WTC11 (cell line): ENCODE results near the gene JMJD8. TPM values are rescaled to one million over a fixed set of nuclear protein-coding genes. Genes with fewer than 3 reads are reported as not detected.

Experiments
- ATAC-seq: fragments of 200-7000 bp; cut with Tn5 transposase; 2 replicates; pipeline ENCODE4 v1.10.0; 2021; ENCODE audit warnings: mild to moderate bottlenecking, moderate library complexity
- CTCF ChIA-PET: fragments of 300-600 bp; sonication (Branson Sonifier 250); formaldehyde crosslinking; loops from one replicate; lab custom pipeline; 2021; ENCODE audit warnings: antibody characterized with exemption; lab: Charles Lee
- POLR2A ChIA-PET: fragments of 350-600 bp; sonication (Branson Sonifier 250); formaldehyde crosslinking; loops from one replicate; lab custom pipeline; 2021; ENCODE audit warnings: antibody characterized with exemption; lab: Charles Lee
- DNase-seq: peaks from one replicate; pipeline ENCODE4 v3.0.0; 2021; ENCODE audit warnings: low spot score
- H3K27ac Mint-ChIP-seq: 2 replicates; pipeline ENCODE4 v1.8.0; 2021; ENCODE audit warnings: mixed read lengths
- H3K27me3 Mint-ChIP-seq: 2 replicates; pipeline ENCODE4 v1.8.0; 2021; ENCODE audit warnings: low read depth, mild to moderate bottlenecking, moderate library complexity, mixed read lengths
- H3K36me3 Mint-ChIP-seq: 2 replicates; pipeline ENCODE4 v1.8.0; 2021; ENCODE audit warnings: mixed read lengths
- H3K4me1 Mint-ChIP-seq: 2 replicates; pipeline ENCODE4 v1.8.0; 2022; ENCODE audit warnings: mixed read lengths
- H3K4me3 Mint-ChIP-seq: 2 replicates; pipeline ENCODE4 v1.8.0; 2021; ENCODE audit warnings: mild to moderate bottlenecking, moderate library complexity, mixed read lengths
- H3K9me3 Mint-ChIP-seq: 2 replicates; pipeline ENCODE4 v1.8.0; 2021; ENCODE audit warnings: mixed read lengths
- AR ChIP-seq: fragments of 250-450 bp; sonication (Bioruptor Pico); IDR thresholded peaks from 2 replicates; pipeline ENCODE4 v1.9.0; 2021; ENCODE audit warnings: mild to moderate bottlenecking
- ETV6 ChIP-seq: sonication (generic); formaldehyde crosslinking; IDR thresholded peaks from 2 replicates; pipeline ENCODE4 v1.8.1; 2022; ENCODE audit warnings: mild to moderate bottlenecking, missing genetic modification reagents
- FOXP4 ChIP-seq: sonication (generic); formaldehyde crosslinking; IDR thresholded peaks from 2 replicates; pipeline ENCODE4 v1.8.0; 2022; ENCODE audit warnings: mild to moderate bottlenecking, missing genetic modification reagents
- NR2C2 ChIP-seq: sonication (generic); formaldehyde crosslinking; IDR thresholded peaks from 2 replicates; pipeline ENCODE4 v1.8.0; 2022; ENCODE audit warnings: mild to moderate bottlenecking, missing genetic modification reagents
- OVOL2 ChIP-seq: fragments of 250-450 bp; sonication (Bioruptor Pico); IDR thresholded peaks from 2 replicates; pipeline ENCODE4 v1.9.0; 2021; ENCODE audit warnings: mild to moderate bottlenecking, borderline replicate concordance
- PRRX2 ChIP-seq: fragments of 250-450 bp; sonication (Bioruptor Pico); IDR thresholded peaks from 2 replicates; pipeline ENCODE4 v1.8.0; 2021; ENCODE audit warnings: mild to moderate bottlenecking
- RELA ChIP-seq: sonication (generic); formaldehyde crosslinking; IDR thresholded peaks from 2 replicates; pipeline ENCODE4 v1.8.1; 2022; ENCODE audit warnings: missing genetic modification reagents, mild to moderate bottlenecking, borderline replicate concordance
- SP1 ChIP-seq: sonication (generic); formaldehyde crosslinking; conservative IDR thresholded peaks from 2 replicates; pipeline ENCODE4 v1.8.1; 2022; ENCODE audit warnings: missing genetic modification reagents
- TP53 ChIP-seq: sonication (generic); formaldehyde crosslinking; IDR thresholded peaks from 2 replicates; pipeline ENCODE4 v1.8.1; 2023; ENCODE audit warnings: mild to moderate bottlenecking, missing genetic modification reagents
- ZNF671 ChIP-seq: fragments of 250-450 bp; sonication (Bioruptor Pico); IDR thresholded peaks from 2 replicates; pipeline ENCODE4 v1.8.0; 2021; ENCODE audit warnings: mild to moderate bottlenecking
- total RNA-seq: library from RNA; stranded (reverse); gene quantifications from 3 replicates; pipeline ENCODE4 v1.2.3, GENCODE V29; 2021
- TF ChIP-seq, protein P1 (sequence below): sonication (generic); formaldehyde crosslinking; IDR thresholded peaks from 2 replicates; pipeline ENCODE4 v1.8.1; 2023; ENCODE audit warnings: mild to moderate bottlenecking, missing genetic modification reagents, moderate library complexity
- TF ChIP-seq, protein P2 (sequence below): fragments of 200-600 bp; IDR thresholded peaks from 2 replicates; pipeline ENCODE4 v1.8.0; 2022; ENCODE audit warnings: antibody characterized with exemption
- TF ChIP-seq, protein P3 (sequence below): sonication (generic); formaldehyde crosslinking; IDR thresholded peaks from 2 replicates; pipeline ENCODE4 v1.8.1; 2023; ENCODE audit warnings: mild to moderate bottlenecking, missing genetic modification reagents, moderate library complexity
- TF ChIP-seq, protein P4 (sequence below): sonication (generic); formaldehyde crosslinking; IDR thresholded peaks from 2 replicates; pipeline ENCODE4 v1.8.0; 2022; ENCODE audit warnings: mild to moderate bottlenecking, missing genetic modification reagents
- TF ChIP-seq, protein P5 (sequence below): sonication (generic); formaldehyde crosslinking; IDR thresholded peaks from 2 replicates; pipeline ENCODE4 v1.8.0; 2022; ENCODE audit warnings: mild to moderate bottlenecking, missing genetic modification reagents

JMJD8 gene
- total RNA-seq, 1 experiment from 2014 or later, result 61.2 TPM

- TF ChIP-seq AR, result no peak
- TF ChIP-seq TP53 (CRISPR knock-in tag), result 0 out of 2 replicates have a peak, but pooled peaks have one; percentile 47
Observed at GRCh38 chr16:638034-638543, 46.0 kb downstream of the JMJD8 start (continued).

DNA sequence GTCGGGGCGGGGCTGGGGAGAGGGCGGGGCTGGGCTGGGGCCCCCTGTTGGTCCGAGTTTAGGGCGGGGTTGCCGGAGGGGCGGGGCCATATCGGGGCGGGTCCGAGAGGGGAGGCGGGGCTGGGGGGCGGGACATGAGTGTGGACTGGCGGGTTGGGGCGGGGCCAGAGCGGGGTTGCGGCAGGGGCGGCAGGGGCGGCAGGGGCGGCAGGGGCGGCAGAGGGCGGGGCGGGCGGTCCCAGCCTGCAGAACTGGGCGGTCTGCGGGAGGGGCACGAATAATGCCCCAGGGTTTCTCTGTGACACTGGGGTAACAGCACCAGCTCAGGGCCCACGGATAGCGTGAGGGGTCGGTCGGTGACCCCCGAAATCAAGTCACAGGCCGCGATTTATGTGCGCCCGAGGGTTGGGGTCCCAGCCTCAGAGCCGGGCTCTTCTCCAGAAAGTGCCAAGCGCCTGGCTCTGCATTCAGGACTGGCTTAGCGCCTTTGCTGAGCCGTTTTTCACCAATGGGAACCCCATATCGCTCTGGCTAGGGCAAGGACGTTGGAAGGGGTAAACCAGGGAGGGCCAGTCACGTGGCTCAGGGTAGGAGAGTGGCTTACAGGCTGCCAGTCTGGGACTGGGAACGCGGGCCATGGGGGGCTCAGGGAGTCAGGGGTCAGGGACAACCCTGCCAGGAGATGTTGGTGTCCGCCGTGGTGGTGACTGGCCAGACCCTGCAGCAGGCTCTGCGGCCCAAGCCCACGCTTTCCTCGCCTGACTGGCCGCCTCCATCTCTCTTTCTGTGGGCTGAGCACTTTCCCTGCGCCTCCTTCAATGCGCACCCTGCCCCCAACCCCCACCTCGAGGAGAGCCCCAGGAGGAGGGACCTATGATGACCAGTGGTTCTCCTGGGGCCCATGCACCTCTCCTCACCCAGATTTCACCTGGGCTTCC, 46.8 kb downstream of the JMJD8 start:
- ChIA-PET CTCF (interaction anchor here (0.5 to 4.0 kb wide), 17 partner anchors 11 to 284 kb away, joined by 3 to 37 read pairs (median 7); partner anchors contain the start of genes RHBDL1, RHOT2 and WDR90), POLR2A (interaction anchor here (0.8 to 1.5 kb wide), 4 partner anchors 11 to 30 kb away, joined by 3 to 7 read pairs (median 5); partner anchors contain the start of genes RHOT2 and WDR90)
- no peak for TF ChIP-seq TP53 (CRISPR knock-in tag)
- peak; percentile 40 for TF ChIP-seq SP1 (CRISPR knock-in tag)
- TF ChIP-seq, protein P1, sequence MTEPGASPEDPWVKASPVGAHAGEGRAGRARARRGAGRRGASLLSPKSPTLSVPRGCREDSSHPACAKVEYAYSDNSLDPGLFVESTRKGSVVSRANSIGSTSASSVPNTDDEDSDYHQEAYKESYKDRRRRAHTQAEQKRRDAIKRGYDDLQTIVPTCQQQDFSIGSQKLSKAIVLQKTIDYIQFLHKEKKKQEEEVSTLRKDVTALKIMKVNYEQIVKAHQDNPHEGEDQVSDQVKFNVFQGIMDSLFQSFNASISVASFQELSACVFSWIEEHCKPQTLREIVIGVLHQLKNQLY (CRISPR knock-in tag), result no peak
- TF ChIP-seq NR2C2 (CRISPR knock-in tag), result no peak
- no peak for TF ChIP-seq AR
- TF ChIP-seq ZNF671 (CRISPR knock-in tag), result no peak
- TF ChIP-seq PRRX2 (CRISPR knock-in tag), result no peak
- TF ChIP-seq, protein P2, sequence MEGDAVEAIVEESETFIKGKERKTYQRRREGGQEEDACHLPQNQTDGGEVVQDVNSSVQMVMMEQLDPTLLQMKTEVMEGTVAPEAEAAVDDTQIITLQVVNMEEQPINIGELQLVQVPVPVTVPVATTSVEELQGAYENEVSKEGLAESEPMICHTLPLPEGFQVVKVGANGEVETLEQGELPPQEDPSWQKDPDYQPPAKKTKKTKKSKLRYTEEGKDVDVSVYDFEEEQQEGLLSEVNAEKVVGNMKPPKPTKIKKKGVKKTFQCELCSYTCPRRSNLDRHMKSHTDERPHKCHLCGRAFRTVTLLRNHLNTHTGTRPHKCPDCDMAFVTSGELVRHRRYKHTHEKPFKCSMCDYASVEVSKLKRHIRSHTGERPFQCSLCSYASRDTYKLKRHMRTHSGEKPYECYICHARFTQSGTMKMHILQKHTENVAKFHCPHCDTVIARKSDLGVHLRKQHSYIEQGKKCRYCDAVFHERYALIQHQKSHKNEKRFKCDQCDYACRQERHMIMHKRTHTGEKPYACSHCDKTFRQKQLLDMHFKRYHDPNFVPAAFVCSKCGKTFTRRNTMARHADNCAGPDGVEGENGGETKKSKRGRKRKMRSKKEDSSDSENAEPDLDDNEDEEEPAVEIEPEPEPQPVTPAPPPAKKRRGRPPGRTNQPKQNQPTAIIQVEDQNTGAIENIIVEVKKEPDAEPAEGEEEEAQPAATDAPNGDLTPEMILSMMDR, result no peak
- TF ChIP-seq, protein P3, sequence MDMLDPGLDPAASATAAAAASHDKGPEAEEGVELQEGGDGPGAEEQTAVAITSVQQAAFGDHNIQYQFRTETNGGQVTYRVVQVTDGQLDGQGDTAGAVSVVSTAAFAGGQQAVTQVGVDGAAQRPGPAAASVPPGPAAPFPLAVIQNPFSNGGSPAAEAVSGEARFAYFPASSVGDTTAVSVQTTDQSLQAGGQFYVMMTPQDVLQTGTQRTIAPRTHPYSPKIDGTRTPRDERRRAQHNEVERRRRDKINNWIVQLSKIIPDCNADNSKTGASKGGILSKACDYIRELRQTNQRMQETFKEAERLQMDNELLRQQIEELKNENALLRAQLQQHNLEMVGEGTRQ (CRISPR knock-in tag), result peak; percentile 88
- TF ChIP-seq ETV6 (CRISPR knock-in tag), result no peak; the same call in 1 of the 2 replicates
- no peak for TF ChIP-seq OVOL2
- TF ChIP-seq, protein P4, sequence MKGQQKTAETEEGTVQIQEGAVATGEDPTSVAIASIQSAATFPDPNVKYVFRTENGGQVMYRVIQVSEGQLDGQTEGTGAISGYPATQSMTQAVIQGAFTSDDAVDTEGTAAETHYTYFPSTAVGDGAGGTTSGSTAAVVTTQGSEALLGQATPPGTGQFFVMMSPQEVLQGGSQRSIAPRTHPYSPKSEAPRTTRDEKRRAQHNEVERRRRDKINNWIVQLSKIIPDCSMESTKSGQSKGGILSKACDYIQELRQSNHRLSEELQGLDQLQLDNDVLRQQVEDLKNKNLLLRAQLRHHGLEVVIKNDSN (CRISPR knock-in tag), result peak; percentile 87
- TF ChIP-seq FOXP4 (CRISPR knock-in tag), result 0 out of 2 replicates have a peak, but pooled peaks have one; percentile 27
- TF ChIP-seq RELA (CRISPR knock-in tag), result no peak
- TF ChIP-seq, protein P5, sequence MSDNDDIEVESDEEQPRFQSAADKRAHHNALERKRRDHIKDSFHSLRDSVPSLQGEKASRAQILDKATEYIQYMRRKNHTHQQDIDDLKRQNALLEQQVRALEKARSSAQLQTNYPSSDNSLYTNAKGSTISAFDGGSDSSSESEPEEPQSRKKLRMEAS, result peak; percentile 42; the same call in 1 of the 2 replicates
- DNase-seq, result peak; percentile 91
- Mint-ChIP-seq H3K36me3 (no peaks in the 10 kb centered on the region), H3K27me3 (peaks cover 4% of the 10 kb centered on the region; the same call in 1 of the 2 replicates), H3K9me3 (no peaks in the 10 kb centered on the region), H3K4me3 (peak overlapping the region; percentile 97), H3K27ac (peak overlapping the region; percentile 70), H3K4me1 (peaks cover 19% of the 10 kb centered on the region)
- ATAC-seq, result peak; percentile 19
